ENCODE results near the gene MGAT4B. TPM values are rescaled to one million over a fixed set of nuclear protein-coding genes. Genes with fewer than 3 reads are reported as not detected.

Gene MGAT4B
- total RNA-seq, 1 experiment from 2014 or later = 217 TPM

DNA sequence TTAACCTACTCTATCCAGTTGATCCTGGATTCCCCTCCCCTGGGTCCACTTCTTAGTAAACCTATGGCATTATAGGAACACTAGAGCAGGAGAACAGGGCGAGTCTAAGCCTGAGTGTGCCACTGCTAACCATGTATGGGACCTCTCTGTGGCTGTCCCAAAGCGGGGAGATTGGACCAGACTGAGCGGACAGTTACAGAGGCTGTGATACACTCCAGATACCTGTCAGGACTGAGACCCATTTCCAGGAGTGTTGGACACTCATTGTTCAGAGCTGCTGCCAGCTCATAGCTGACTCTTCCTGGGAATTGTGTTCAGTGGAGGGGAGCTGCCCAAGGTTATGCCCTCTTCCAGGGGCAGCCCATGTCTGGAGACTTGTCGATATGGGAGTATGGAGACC is 24.8 kb downstream of the MGAT4B start:
- Mint-ChIP-seq H3K36me3 (ENCODE audit: insufficient read depth, unreplicated experiment) (peaks cover 47% of the 10 kb centered on the region), H3K9me3 (ENCODE audit: unreplicated experiment) (no peaks in the 10 kb centered on the region), H3K4me3 (ENCODE audit: unreplicated experiment) (no peak overlapping the region), H3K27ac (ENCODE audit: unreplicated experiment) (no peak overlapping the region), H3K4me1 (ENCODE audit: low read depth, unreplicated experiment) (no peaks in the 10 kb centered on the region), H3K27me3 (ENCODE audit: insufficient read depth, unreplicated experiment) (no peaks in the 10 kb centered on the region)
- intact Hi-C loops (cut with micrococcal nuclease; ENCODE audit: unreplicated experiment) = no loop called here
- DNase-seq = no peak
- TF ChIP-seq, protein P1, sequence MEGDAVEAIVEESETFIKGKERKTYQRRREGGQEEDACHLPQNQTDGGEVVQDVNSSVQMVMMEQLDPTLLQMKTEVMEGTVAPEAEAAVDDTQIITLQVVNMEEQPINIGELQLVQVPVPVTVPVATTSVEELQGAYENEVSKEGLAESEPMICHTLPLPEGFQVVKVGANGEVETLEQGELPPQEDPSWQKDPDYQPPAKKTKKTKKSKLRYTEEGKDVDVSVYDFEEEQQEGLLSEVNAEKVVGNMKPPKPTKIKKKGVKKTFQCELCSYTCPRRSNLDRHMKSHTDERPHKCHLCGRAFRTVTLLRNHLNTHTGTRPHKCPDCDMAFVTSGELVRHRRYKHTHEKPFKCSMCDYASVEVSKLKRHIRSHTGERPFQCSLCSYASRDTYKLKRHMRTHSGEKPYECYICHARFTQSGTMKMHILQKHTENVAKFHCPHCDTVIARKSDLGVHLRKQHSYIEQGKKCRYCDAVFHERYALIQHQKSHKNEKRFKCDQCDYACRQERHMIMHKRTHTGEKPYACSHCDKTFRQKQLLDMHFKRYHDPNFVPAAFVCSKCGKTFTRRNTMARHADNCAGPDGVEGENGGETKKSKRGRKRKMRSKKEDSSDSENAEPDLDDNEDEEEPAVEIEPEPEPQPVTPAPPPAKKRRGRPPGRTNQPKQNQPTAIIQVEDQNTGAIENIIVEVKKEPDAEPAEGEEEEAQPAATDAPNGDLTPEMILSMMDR (IDR thresholded peaks at IDR 0.05; ENCODE audit: insufficient read depth in 1 of 2, low read depth in 1 of 2, low read length in 1 of 2, severe bottlenecking in 1 of 2, unreplicated experiment in 1 of 2) = no peak
- Histone ChIP-seq H3K36me3 (ENCODE audit: control insufficient read depth, insufficient read depth, low read length) (no peaks in the 10 kb centered on the region; the same call in 1 of the 2 replicates), H3K27me3 (replicated peaks; ENCODE audit: control insufficient read depth, insufficient read depth, low read length) (no peaks in the 10 kb centered on the region), H3K4me3 (ENCODE audit: low read depth, low read length) (no peak overlapping the region), H3K4me1 (no peaks in the 10 kb centered on the region), H3K9me3 (no peaks in the 10 kb centered on the region)
- ChIA-PET POLR2A (no interaction called here), CTCF (interaction anchor here (1.1 kb wide), 1 partner anchor 18 kb away, joined by 3 read pairs; no protein-coding TSS in a partner anchor)
- no TSS peak for BruUV-seq (replicated peaks)

DNA sequence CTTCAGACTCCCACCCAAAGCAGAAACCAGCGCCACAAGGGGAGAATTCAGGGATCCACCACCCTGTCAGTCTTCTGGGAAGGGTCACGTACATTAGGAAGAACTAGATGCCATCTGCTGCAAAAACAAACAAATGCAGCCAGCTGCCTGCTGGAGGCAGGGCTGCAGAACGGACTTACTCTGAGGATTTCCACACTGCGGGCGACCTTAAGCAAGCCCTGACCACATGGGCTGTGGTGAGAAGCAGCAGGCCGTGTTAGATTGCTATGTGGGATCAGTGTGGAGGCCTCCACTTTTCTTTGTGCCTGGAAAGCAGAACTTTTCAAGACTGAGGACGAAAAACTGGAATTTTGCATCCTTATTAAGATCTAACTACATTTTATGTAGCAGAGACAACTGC is 26.3 kb downstream of the MGAT4B start:
- H3K4me3 Mint-ChIP-seq (ENCODE audit: unreplicated experiment) = no peak overlapping the region
- no peak overlapping the region for H3K27ac Mint-ChIP-seq (ENCODE audit: unreplicated experiment)
- intact Hi-C loops (cut with micrococcal nuclease; ENCODE audit: unreplicated experiment) = no loop called here
- H3K4me1 Mint-ChIP-seq (ENCODE audit: low read depth, unreplicated experiment) = no peaks in the 10 kb centered on the region
- Histone ChIP-seq H3K27me3 (replicated peaks; ENCODE audit: control insufficient read depth, insufficient read depth, low read length) (no peaks in the 10 kb centered on the region), H3K4me1 (no peaks in the 10 kb centered on the region), H3K4me3 (ENCODE audit: low read depth, low read length) (no peak overlapping the region), H3K9me3 (no peaks in the 10 kb centered on the region), H3K36me3 (ENCODE audit: control insufficient read depth, insufficient read depth, low read length) (no peaks in the 10 kb centered on the region; the same call in 1 of the 2 replicates)
- BruUV-seq (replicated peaks) = no TSS peak
- ChIA-PET POLR2A (no interaction called here), CTCF (interaction anchor here (1.1 kb wide), 1 partner anchor 17 kb away, joined by 3 read pairs; no protein-coding TSS in a partner anchor)
- TF ChIP-seq, protein P1 (IDR thresholded peaks at IDR 0.05; ENCODE audit: insufficient read depth in 1 of 2, low read depth in 1 of 2, low read length in 1 of 2, severe bottlenecking in 1 of 2, unreplicated experiment in 1 of 2) = no peak
- DNase-seq = no peak
- no peaks in the 10 kb centered on the region for H3K27me3 Mint-ChIP-seq (ENCODE audit: insufficient read depth, unreplicated experiment)
- H3K9me3 Mint-ChIP-seq (ENCODE audit: unreplicated experiment) = no peaks in the 10 kb centered on the region
- H3K36me3 Mint-ChIP-seq (ENCODE audit: insufficient read depth, unreplicated experiment) = peaks cover 53% of the 10 kb centered on the region

DNA sequence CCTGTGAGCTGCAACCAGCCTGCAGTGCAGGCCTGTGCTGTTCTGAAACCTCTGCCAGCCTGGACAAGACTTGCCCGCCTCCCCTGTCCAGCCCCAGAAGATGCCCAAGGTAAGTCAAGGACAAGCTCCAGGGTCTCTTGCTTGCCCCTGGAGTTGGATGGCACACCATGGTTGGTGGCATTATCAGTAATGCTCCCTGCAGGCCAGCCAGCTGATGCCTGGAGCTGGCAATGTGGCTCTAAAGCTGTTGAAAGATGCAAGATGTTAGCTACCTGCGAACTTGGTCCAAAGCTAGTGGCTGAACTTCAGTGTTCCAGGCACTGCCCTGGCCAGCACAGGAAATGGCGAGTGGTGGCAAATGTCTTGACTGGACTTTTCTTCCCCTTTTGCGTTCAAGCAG is 26.8 kb downstream of the MGAT4B start:
- Histone ChIP-seq H3K4me3 (ENCODE audit: low read depth, low read length) (no peak overlapping the region), H3K27me3 (replicated peaks; ENCODE audit: control insufficient read depth, insufficient read depth, low read length) (no peaks in the 10 kb centered on the region), H3K4me1 (no peaks in the 10 kb centered on the region), H3K36me3 (ENCODE audit: control insufficient read depth, insufficient read depth, low read length) (no peaks in the 10 kb centered on the region; the same call in 1 of the 2 replicates), H3K9me3 (no peaks in the 10 kb centered on the region)
- POLR2A ChIA-PET = no interaction called here
- Mint-ChIP-seq H3K27ac (ENCODE audit: unreplicated experiment) (no peak overlapping the region), H3K9me3 (ENCODE audit: unreplicated experiment) (no peaks in the 10 kb centered on the region), H3K4me3 (ENCODE audit: unreplicated experiment) (no peak overlapping the region), H3K4me1 (ENCODE audit: low read depth, unreplicated experiment) (no peaks in the 10 kb centered on the region), H3K27me3 (ENCODE audit: insufficient read depth, unreplicated experiment) (no peaks in the 10 kb centered on the region), H3K36me3 (ENCODE audit: insufficient read depth, unreplicated experiment) (peaks cover 53% of the 10 kb centered on the region)
- DNase-seq = no peak
- CTCF ChIA-PET = no interaction called here
- BruUV-seq (replicated peaks) = no TSS peak
- intact Hi-C loops (cut with micrococcal nuclease; ENCODE audit: unreplicated experiment) = no loop called here
- TF ChIP-seq, protein P1 (IDR thresholded peaks at IDR 0.05; ENCODE audit: insufficient read depth in 1 of 2, low read depth in 1 of 2, low read length in 1 of 2, severe bottlenecking in 1 of 2, unreplicated experiment in 1 of 2) = no peak
